Fibroblast of skin of left biceps (primary cell): ENCODE measurements around the gene FEZ2.

ENCODE experiments used
- DNase-seq, 2 experiments: peaks; one replicate each; pipeline ENCODE4 v3.0.0-alpha.2; 2013; ENCODE audit warnings: low read depth in 2 of 2

FEZ2 gene

GRCh38 chr2:36562240-36562639 lies 35.7 kb downstream of the FEZ2 start:
- DNase-seq: no peak

- peak; percentile 85 to 86 for DNase-seq
Observed at GRCh38 chr2:36561237-36561944, 36.6 kb downstream of the FEZ2 start.

- DNase-seq: no peak
Observed at GRCh38 chr2:36560726-36561125, 37.2 kb downstream of the FEZ2 start.

- no peak for DNase-seq
Observed at GRCh38 chr2:36559221-36559942, 38.6 kb downstream of the FEZ2 start.

- DNase-seq: peak; percentile 55 to 62
Observed at GRCh38 chr2:36556842-36557241, 41.1 kb downstream of the FEZ2 start.

GRCh38 chr2:36555789-36556188 lies 42.2 kb downstream of the FEZ2 start:
- DNase-seq: no peak

- no peak for DNase-seq
Observed at GRCh38 chr2:36554531-36554930, 43.4 kb downstream of the FEZ2 start.

- DNase-seq: no peak
Observed at GRCh38 chr2:36553683-36554082, 44.3 kb downstream of the FEZ2 start.

GRCh38 chr2:36550006-36550405 lies 48.0 kb downstream of the FEZ2 start:
- DNase-seq: no peak

- no peak for DNase-seq
Observed at GRCh38 chr2:36549165-36549574, 48.8 kb downstream of the FEZ2 start.

GRCh38 chr2:36547906-36548305 lies 50.1 kb downstream of the FEZ2 start:
- no peak for DNase-seq

- no peak for DNase-seq
Observed at GRCh38 chr2:36545871-36546416, 52.0 kb downstream of the FEZ2 start.

- no peak for DNase-seq
Observed at GRCh38 chr2:36544638-36545338, 53.2 kb downstream of the FEZ2 start.

GRCh38 chr2:36541891-36542595 lies 55.9 kb downstream of the FEZ2 start:
- DNase-seq: no peak

GRCh38 chr2:36540986-36541754 lies 56.8 kb downstream of the FEZ2 start:
- DNase-seq: no peak

GRCh38 chr2:36539631-36540030 lies 58.3 kb downstream of the FEZ2 start:
- no peak for DNase-seq

- no peak for DNase-seq
Observed at GRCh38 chr2:36538335-36538734, 59.6 kb downstream of the FEZ2 start.

GRCh38 chr2:36536776-36537175 lies 61.2 kb downstream of the FEZ2 start:
- no peak for DNase-seq

GRCh38 chr2:36535099-36535498 lies 62.9 kb downstream of the FEZ2 start:
- DNase-seq: no peak

GRCh38 chr2:36534275-36534799 lies 63.6 kb downstream of the FEZ2 start:
- DNase-seq: no peak

- peak in 1 of 2 experiments; percentile 25 for DNase-seq
Observed at GRCh38 chr2:36530983-36531354, 67.0 kb downstream of the FEZ2 start.
